Epithelial cell of esophagus (primary cell): ENCODE measurements around the gene ALDH6A1.

Experiments
- DNase-seq: peaks from one replicate; pipeline ENCODE4 v3.0.0; 2010; ENCODE audit warnings: low read depth
- H3K4me3 ChIP-seq: 2 replicates; pipeline ENCODE4 v1.5.1; 2011; ENCODE audit warnings: mild to moderate bottlenecking, low read length, control low read depth
- CTCF ChIP-seq: IDR thresholded peaks from 2 replicates; pipeline ENCODE4 v1.5.1; 2011; ENCODE audit warnings: low read depth, mild to moderate bottlenecking, low read length, control low read depth, inconsistent platforms; ENCODE audit not compliant: insufficient read depth; ENCODE audit errors: missing control alignments

Gene ALDH6A1

DNA sequence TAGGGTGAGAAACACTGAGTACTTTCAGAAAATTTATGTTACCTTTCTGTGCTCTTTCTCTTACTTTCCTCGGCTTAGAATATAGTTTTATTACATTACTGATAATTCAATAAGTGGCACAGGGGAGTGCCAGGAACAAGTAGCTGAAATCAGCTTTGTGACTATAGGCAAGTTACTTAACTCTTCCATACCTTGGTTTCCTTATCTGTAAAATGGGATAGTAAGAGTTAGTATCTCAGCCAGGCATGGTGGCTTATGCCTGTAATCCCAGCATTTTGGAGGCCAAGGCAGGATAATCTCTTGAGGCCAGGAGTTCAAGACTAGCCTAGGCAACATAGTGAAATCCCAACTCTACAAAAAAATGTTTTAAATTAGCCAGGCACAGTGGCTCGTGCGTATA lies 49.7 kb downstream of the ALDH6A1 start:
- no peak for DNase-seq
- no peak for TF ChIP-seq CTCF
- H3K4me3 ChIP-seq: no peak overlapping the region

DNA sequence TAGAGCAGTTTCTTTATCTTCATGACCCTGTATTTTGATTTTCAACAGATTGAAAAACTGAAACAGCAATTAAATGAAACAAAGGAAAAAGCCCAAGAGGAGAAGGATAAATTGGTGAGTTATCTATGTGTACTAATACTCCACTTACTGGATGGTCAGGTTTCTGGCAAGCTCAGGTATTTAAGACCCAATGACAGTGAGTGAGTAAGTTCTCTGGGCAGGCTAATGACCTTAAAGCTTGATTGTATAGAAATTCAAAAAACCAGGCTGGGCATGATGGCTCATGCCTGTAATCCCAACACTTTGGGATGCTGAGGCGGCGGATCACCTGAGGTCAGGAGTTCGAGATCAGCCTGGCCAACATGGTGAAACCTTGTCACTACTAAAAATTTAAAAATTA lies 55.1 kb downstream of the ALDH6A1 start:
- no peak overlapping the region for H3K4me3 ChIP-seq
- TF ChIP-seq CTCF: no peak
- DNase-seq: peak; percentile 72

DNA sequence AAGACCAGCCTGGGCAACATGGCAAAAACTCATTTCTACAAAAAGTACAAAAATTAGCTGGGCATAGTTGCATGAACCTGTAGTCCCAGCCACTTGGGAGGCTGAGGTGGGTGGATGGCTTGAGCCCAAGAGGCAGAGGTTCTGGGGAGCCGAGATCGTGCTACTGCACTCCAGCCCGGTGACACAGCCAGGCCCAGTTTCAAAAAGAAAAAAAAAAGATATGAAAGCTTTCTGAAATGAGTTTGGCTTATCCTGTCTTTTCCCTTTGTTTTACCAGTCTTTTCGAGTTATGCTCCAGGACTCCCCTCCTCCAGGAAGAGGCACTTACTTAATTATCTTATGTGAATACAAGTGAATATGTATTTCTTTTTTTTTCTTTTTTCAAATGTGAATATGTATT lies 61.9 kb downstream of the ALDH6A1 start:
- TF ChIP-seq CTCF: no peak
- no peak for DNase-seq
- no peak overlapping the region for H3K4me3 ChIP-seq

DNA sequence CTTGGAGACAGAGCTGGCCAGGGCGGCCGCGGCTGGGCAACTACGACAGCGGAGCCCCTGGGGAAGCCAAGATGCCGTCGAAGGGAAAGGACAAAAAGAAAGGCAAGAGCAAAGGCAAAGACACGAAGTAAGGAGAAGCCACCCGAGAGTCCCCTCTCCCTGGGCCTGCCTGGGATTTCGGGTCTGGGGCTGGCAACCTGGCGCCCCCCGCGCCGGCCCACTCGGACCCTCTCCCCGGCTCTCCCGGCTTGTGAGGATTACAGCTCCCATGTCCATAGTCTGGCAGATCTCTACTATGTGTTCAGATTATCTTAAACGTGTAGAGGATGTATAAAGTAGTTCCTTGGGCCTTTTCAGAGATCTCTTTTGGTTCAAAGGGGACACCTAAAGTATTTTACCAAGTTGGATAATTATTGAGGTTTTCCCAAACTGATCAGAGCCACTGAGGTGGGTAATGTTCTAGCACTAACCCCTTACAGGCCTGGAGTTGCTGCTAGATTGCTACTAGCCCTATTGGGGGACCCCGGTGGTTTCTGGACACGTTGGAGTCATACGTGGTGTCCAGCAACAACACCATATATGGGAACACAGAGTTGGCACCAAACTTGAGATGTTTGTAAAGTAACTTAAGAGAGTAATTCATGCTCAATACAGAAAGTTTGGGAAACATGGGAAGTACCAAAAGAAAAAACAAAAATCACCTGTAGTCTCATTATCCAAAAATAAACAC lies 64.7 kb downstream of the ALDH6A1 start:
- DNase-seq: peak; percentile 10
- no peak for TF ChIP-seq CTCF
- H3K4me3 ChIP-seq: peak overlapping the region; percentile 70

- no peak for TF ChIP-seq CTCF
- peak; percentile 86 for DNase-seq
- H3K4me3 ChIP-seq: peak within 1 kb of the TSS; percentile 77
These were observed 65.5 kb downstream of the ALDH6A1 start, which contains the start of the genes BBOF1 and ENTPD5 for GRCh38 chr14:74018586-74019407. Gene BBOF1, plus strand, starts transcription at chr14:74019349. Its CDS starts 130 bp downstream, at chr14:74019479. Gene ENTPD5, minus strand, starts transcription at chr14:74019288. Its CDS starts 31,186 bp downstream, at chr14:73988102.

DNA sequence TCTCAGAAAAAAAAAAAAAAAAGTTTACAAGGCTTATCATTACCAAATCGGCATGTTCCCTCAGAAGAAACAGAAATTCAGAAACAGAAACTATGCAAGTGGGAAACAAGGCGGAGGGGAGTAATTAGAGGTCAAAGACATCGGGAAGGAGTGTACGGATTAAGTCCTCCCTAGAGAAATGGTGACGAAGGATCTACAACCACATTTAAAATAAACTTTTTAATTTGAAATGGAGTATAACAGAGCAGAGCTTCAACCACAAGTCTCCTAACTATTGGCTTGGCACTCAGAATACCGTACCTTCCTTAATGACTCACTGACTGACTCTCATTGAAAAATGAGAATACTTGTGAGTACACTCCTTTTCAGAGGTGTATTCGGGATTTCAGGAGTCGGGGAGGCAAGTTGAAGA lies 66.1 kb downstream of the ALDH6A1 start:
- DNase-seq: peak; percentile 82
- H3K4me3 ChIP-seq: peak overlapping the region; percentile 77
- no peak for TF ChIP-seq CTCF

DNA sequence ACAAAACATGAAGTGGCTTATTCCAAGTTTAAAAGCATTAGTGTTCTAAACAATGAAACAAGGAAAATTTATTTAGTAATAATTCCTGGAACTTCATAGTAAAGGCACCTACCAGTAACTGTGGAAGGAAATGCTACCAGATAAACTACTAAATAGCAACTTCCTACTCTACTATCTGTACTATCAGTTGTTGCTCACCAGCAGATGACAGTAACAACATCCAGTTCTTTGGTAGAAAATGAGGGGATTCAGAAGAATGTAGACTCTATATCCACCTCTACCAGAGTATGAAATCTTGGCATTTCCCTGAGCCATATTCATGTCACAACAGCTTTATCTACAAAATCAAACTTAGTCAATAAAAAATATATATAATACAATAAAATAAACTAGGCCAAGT lies 68.3 kb downstream of the ALDH6A1 start:
- H3K4me3 ChIP-seq: no peak overlapping the region
- no peak for TF ChIP-seq CTCF
- DNase-seq: no peak
